Thoracic aorta (tissue), 2 donors: Measurements from ENCODE around the gene CCDC187. TPM values are rescaled to one million over a fixed set of nuclear protein-coding genes. Genes with fewer than 3 reads are reported as not detected.

Source experiments
- ATAC-seq: fragments of 150-250 bp; one replicate; pipeline ENCODE4 v1.8.0; 2017; ENCODE audit warnings: low read depth; ENCODE audit not compliant: insufficient number of reproducible peaks, low FRiP score
- DNase-seq: peaks from one replicate; pipeline ENCODE4 v3.0.0-alpha.2; 2020; ENCODE audit warnings: low spot score
- H3K27ac ChIP-seq, 2 donors: fragments of 200-600 bp; sonication (generic); 1 replicate in 1 of 2; 2 replicates in 1 of 2; pipeline ENCODE4 v1.5.1; 2016; ENCODE audit warnings: mild to moderate bottlenecking in 2 of 2, moderate library complexity in 2 of 2
- H3K27me3 ChIP-seq: fragments of 200-600 bp; sonication (generic); replicated peaks from 2 replicates; pipeline ENCODE4 v1.6.0; 2016; ENCODE audit warnings: mild to moderate bottlenecking; ENCODE audit not compliant: insufficient read depth
- H3K36me3 ChIP-seq: fragments of 200-600 bp; sonication (generic); one replicate; pipeline ENCODE4 v1.5.1; 2016
- H3K4me1 ChIP-seq, 2 donors: fragments of 200-600 bp; sonication (generic); 1 replicate in 1 of 2; 2 replicates in 1 of 2; pipeline versions ENCODE4 v1.5.1 to v1.6.0; 2016; ENCODE audit warnings: low read depth in 2 of 2, mild to moderate bottlenecking in 1 of 2; ENCODE audit not compliant: control insufficient read depth in 1 of 2
- H3K4me3 ChIP-seq: fragments of 200-600 bp; sonication (generic); 2 replicates; pipeline ENCODE4 v1.5.1; 2016; ENCODE audit warnings: mild to moderate bottlenecking
- H3K9me3 ChIP-seq: fragments of 200-600 bp; sonication (generic); 2 replicates; pipeline ENCODE4 v1.5.1; 2016
- total RNA-seq, 2 donors: library from RNA; depleted of rRNA; stranded (reverse); fragments of >200 nt; gene quantifications; one replicate each; pipeline versions ENCODE4 v1.1.0 to v1.2.3, GENCODE V29; 2016
- TF ChIP-seq, protein P1 (sequence below): fragments of 200-600 bp; sonication (generic); IDR thresholded peaks from one replicate; pipeline ENCODE4 v1.5.1; 2019; ENCODE audit warnings: antibody characterized with exemption

Gene CCDC187
- total RNA-seq, 2 donors from 2014 or later, result not detected

DNA sequence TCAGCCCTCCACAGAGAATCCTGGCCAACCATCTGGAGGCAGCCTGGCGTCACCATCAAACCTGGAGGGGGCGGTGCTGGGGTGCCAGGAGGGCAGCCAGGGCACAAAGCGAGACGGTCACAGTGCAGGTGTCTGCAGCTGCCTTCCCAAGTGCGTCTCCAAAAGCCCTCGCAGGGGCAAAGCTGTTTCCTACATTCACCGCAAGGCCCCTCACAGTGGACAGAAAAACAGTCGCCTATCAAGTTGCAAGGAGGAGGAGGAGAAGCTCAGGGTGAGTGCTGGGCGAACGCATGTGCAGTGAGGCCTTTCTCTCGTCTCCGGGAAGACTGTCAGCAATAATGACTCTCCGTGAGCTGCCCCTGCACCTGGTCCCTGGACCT, 81.0 kb downstream of the CCDC187 start:
- no peaks in the 10 kb centered on the region for H3K9me3 ChIP-seq
- H3K36me3 ChIP-seq, result peaks cover 20% of the 10 kb centered on the region
- DNase-seq, result no peak
- no peaks in the 10 kb centered on the region for H3K4me1 ChIP-seq
- H3K4me3 ChIP-seq, result no peak overlapping the region
- no peak for ATAC-seq
- no peaks in the 10 kb centered on the region for H3K27me3 ChIP-seq
- H3K27ac ChIP-seq, result no peak overlapping the region
- TF ChIP-seq, protein P1, sequence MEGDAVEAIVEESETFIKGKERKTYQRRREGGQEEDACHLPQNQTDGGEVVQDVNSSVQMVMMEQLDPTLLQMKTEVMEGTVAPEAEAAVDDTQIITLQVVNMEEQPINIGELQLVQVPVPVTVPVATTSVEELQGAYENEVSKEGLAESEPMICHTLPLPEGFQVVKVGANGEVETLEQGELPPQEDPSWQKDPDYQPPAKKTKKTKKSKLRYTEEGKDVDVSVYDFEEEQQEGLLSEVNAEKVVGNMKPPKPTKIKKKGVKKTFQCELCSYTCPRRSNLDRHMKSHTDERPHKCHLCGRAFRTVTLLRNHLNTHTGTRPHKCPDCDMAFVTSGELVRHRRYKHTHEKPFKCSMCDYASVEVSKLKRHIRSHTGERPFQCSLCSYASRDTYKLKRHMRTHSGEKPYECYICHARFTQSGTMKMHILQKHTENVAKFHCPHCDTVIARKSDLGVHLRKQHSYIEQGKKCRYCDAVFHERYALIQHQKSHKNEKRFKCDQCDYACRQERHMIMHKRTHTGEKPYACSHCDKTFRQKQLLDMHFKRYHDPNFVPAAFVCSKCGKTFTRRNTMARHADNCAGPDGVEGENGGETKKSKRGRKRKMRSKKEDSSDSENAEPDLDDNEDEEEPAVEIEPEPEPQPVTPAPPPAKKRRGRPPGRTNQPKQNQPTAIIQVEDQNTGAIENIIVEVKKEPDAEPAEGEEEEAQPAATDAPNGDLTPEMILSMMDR, result no peak

GRCh38 chr9:136222166-136222905, 81.6 kb downstream of the CCDC187 start:
- TF ChIP-seq, protein P1, result no peak
- H3K27ac ChIP-seq, result no peak overlapping the region
- ATAC-seq, result no peak
- no peaks in the 10 kb centered on the region for H3K9me3 ChIP-seq
- H3K27me3 ChIP-seq, result no peaks in the 10 kb centered on the region
- no peak for DNase-seq
- no peak overlapping the region for H3K4me3 ChIP-seq
- peaks cover 20% of the 10 kb centered on the region for H3K36me3 ChIP-seq
- no peaks in the 10 kb centered on the region for H3K4me1 ChIP-seq

GRCh38 chr9:136220017-136220729, 83.7 kb downstream of the CCDC187 start:
- H3K36me3 ChIP-seq, result peaks cover 20% of the 10 kb centered on the region
- H3K4me3 ChIP-seq, result no peak overlapping the region
- no peaks in the 10 kb centered on the region for H3K4me1 ChIP-seq
- no peak for DNase-seq
- H3K9me3 ChIP-seq, result no peaks in the 10 kb centered on the region
- TF ChIP-seq, protein P1, result no peak
- H3K27ac ChIP-seq, result no peak overlapping the region
- no peak for ATAC-seq
- no peaks in the 10 kb centered on the region for H3K27me3 ChIP-seq

DNA sequence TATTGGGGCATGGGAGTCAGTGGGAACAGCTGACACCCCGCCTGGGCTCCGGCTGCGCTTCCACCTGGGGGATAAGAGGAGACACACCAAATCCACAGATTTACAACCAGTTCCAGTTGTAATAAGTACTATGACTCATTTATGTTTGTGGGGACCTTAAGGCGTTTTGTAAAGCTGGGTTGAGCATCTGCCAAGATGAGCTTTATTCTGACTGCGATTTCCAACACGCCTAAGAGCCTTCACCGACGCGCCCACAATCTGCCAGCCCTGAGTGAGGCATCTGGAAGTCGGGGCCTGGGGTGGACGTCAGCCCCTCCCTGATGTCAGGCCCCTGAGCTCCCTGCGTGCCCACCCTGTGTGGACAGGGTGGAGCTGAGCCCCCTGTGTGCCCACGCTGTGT, 84.6 kb downstream of the CCDC187 start:
- ATAC-seq, result no peak
- no peak overlapping the region for H3K27ac ChIP-seq
- H3K36me3 ChIP-seq, result peaks cover 26% of the 10 kb centered on the region

DNA sequence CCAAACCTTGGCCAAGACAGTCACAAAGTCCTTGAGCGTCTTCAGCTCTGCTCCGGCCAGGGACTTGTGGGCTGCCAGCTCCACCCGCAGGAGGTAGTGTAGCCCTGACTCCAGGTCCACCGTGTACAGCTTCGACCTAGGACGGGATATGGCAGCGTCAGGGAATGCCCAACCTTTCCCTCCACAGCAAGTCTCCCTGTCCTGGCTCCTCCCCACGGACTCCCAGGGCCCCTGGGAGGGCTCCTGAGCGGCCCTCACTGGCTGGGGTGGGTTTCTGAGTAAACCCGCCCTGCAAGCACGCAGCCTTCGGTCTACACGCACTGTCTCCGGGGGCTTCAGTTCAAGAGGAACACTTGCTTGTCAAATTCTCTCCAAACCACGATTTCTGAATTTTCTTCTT, 85.2 kb downstream of the CCDC187 start:
- no peaks in the 10 kb centered on the region for H3K9me3 ChIP-seq
- H3K27me3 ChIP-seq, result no peaks in the 10 kb centered on the region
- no peak overlapping the region for H3K4me3 ChIP-seq
- TF ChIP-seq, protein P1, result no peak
- DNase-seq (no peak), ATAC-seq (no peak)
- H3K36me3 ChIP-seq, result peaks cover 25% of the 10 kb centered on the region
- H3K4me1 ChIP-seq, result no peaks in the 10 kb centered on the region
- H3K27ac ChIP-seq, result no peak overlapping the region

More for the DNA sequence above, 84.6 kb downstream of the CCDC187 start:
- H3K4me1 ChIP-seq, result no peaks in the 10 kb centered on the region
- no peak overlapping the region for H3K4me3 ChIP-seq
- TF ChIP-seq, protein P1, result no peak
- DNase-seq, result no peak
- H3K27me3 ChIP-seq, result no peaks in the 10 kb centered on the region
- H3K9me3 ChIP-seq, result no peaks in the 10 kb centered on the region
